SK-N-SH treated with all-trans-retinoic acid at 6 μM for 48 hours (cell line): ENCODE data around the gene SLC6A4.

Experiments used
- ATAC-seq: fragments of 200-7000 bp; cut with Tn5 transposase; 3 replicates; pipeline ENCODE4 v1.9.1; 2020; ENCODE audit warnings: mild to moderate bottlenecking, moderate library complexity
- ARNTL ChIP-seq: fragments of 450-650 bp; formaldehyde crosslinking; IDR thresholded peaks from 2 replicates; pipeline ENCODE4 v1.5.0; 2020; ENCODE audit warnings: low read depth, mild to moderate bottlenecking, moderate library complexity, borderline replicate concordance
- BACH2 ChIP-seq: fragments of 250-450 bp; sonication (Bioruptor Pico); IDR thresholded peaks from 2 replicates; pipeline ENCODE4 v1.9.0; 2021; ENCODE audit warnings: mild to moderate bottlenecking, borderline replicate concordance
- CREB5 ChIP-seq: fragments of 250-450 bp; sonication (Bioruptor Pico); IDR thresholded peaks from 2 replicates; pipeline ENCODE4 v1.5.1; 2020; ENCODE audit warnings: low read depth, mild to moderate bottlenecking, moderate library complexity
- CSDC2 ChIP-seq: fragments of 250-450 bp; sonication (Bioruptor Pico); IDR thresholded peaks from 2 replicates; pipeline ENCODE4 v1.5.0; 2020; ENCODE audit warnings: mild to moderate bottlenecking, moderate library complexity
- CSRNP3 ChIP-seq: fragments of 250-450 bp; sonication (Bioruptor Pico); IDR thresholded peaks from 2 replicates; pipeline ENCODE4 v1.5.1; 2021; ENCODE audit warnings: mild to moderate bottlenecking, moderate library complexity
- GLIS3 ChIP-seq: fragments of 250-450 bp; sonication (Bioruptor Pico); IDR thresholded peaks from 2 replicates; pipeline ENCODE4 v1.5.0; 2020; ENCODE audit warnings: mild to moderate bottlenecking, moderate library complexity
- ISL1 ChIP-seq: fragments of 250-450 bp; sonication (Bioruptor Pico); IDR thresholded peaks from 2 replicates; pipeline ENCODE4 v2.1.2; 2022; ENCODE audit warnings: mild to moderate bottlenecking, moderate library complexity
- OSR1 ChIP-seq: fragments of 250-450 bp; sonication (Bioruptor Pico); IDR thresholded peaks from 2 replicates; pipeline ENCODE4 v1.8.0; 2022; ENCODE audit warnings: moderate library complexity, mild to moderate bottlenecking, inconsistent platforms
- PATZ1 ChIP-seq: fragments of 250-450 bp; sonication (Bioruptor Pico); IDR thresholded peaks from 2 replicates; pipeline ENCODE4 v1.8.0; 2020; ENCODE audit warnings: mild to moderate bottlenecking, moderate library complexity, borderline replicate concordance
- POU6F1 ChIP-seq: fragments of 250-450 bp; sonication (Bioruptor Pico); IDR thresholded peaks from 2 replicates; pipeline ENCODE4 v1.8.0; 2021; ENCODE audit warnings: low read depth, mild to moderate bottlenecking, moderate library complexity, borderline replicate concordance
- PPARA ChIP-seq: fragments of 250-450 bp; sonication (Bioruptor Pico); IDR thresholded peaks from 2 replicates; pipeline ENCODE4 v1.5.0; 2020; ENCODE audit warnings: mild to moderate bottlenecking, borderline replicate concordance
- RARB ChIP-seq: fragments of 250-450 bp; sonication (Bioruptor Pico); IDR thresholded peaks from 2 replicates; pipeline ENCODE4 v1.8.0; 2021; ENCODE audit warnings: mild to moderate bottlenecking, moderate library complexity
- SNAI2 ChIP-seq: fragments of 250-450 bp; sonication (Bioruptor Pico); IDR thresholded peaks from 2 replicates; pipeline ENCODE4 v1.5.0; 2020; ENCODE audit warnings: mild to moderate bottlenecking, moderate library complexity
- TCF4 ChIP-seq: fragments of 250-450 bp; sonication (Bioruptor Pico); IDR thresholded peaks from 2 replicates; pipeline ENCODE4 v1.8.0; 2021; ENCODE audit warnings: mild to moderate bottlenecking, moderate library complexity, borderline replicate concordance
- TSHZ2 ChIP-seq: fragments of 250-450 bp; sonication (Bioruptor Pico); IDR thresholded peaks from 2 replicates; pipeline ENCODE4 v1.5.0; 2020; ENCODE audit warnings: mild to moderate bottlenecking, moderate library complexity
- ZC3H10 ChIP-seq: fragments of 250-450 bp; sonication (Bioruptor Pico); IDR thresholded peaks from 2 replicates; pipeline ENCODE4 v1.5.1; 2021; ENCODE audit warnings: mild to moderate bottlenecking, moderate library complexity
- ZFP3 ChIP-seq: fragments of 250-450 bp; sonication (Bioruptor Pico); IDR thresholded peaks from 2 replicates; pipeline ENCODE4 v1.5.0; 2020; ENCODE audit warnings: mild to moderate bottlenecking, moderate library complexity
- ZFP30 ChIP-seq: fragments of 450-650 bp; formaldehyde crosslinking; IDR thresholded peaks from 2 replicates; pipeline ENCODE4 v1.5.0; 2022; ENCODE audit warnings: mild to moderate bottlenecking, moderate library complexity
- ZNF565 ChIP-seq: fragments of 450-650 bp; formaldehyde crosslinking; conservative IDR thresholded peaks from 2 replicates; pipeline ENCODE4 v1.5.0; 2020; ENCODE audit warnings: low read depth, mild to moderate bottlenecking, moderate library complexity
- ZNF70 ChIP-seq: fragments of 450-650 bp; formaldehyde crosslinking; IDR thresholded peaks from 2 replicates; pipeline ENCODE4 v1.5.0; 2020; ENCODE audit warnings: mild to moderate bottlenecking, moderate library complexity
- ZNF8 ChIP-seq: fragments of 450-650 bp; formaldehyde crosslinking; IDR thresholded peaks from 2 replicates; pipeline ENCODE4 v1.5.0; 2020; ENCODE audit warnings: mild to moderate bottlenecking, moderate library complexity

The SLC6A4 gene

GRCh38 chr17:30209930-30210329, 25.6 kb downstream of the SLC6A4 start (continued):
- TF ChIP-seq CSDC2, result no peak
- no peak for TF ChIP-seq ZFP30 (CRISPR knock-in tag)
- TF ChIP-seq TCF4, result no peak
- no peak for TF ChIP-seq RARB
- TF ChIP-seq CREB5 (CRISPR knock-in tag), result no peak
- TF ChIP-seq ZFP3 (CRISPR knock-in tag), result no peak
- no peak for TF ChIP-seq SNAI2 (CRISPR knock-in tag)
- no peak for TF ChIP-seq ZNF70 (CRISPR knock-in tag)
- TF ChIP-seq POU6F1 (CRISPR knock-in tag), result no peak
- TF ChIP-seq PPARA (CRISPR knock-in tag), result no peak
- no peak for TF ChIP-seq ARNTL (CRISPR knock-in tag)

- no peak for ATAC-seq
- TF ChIP-seq ZNF8 (no peak), PPARA (CRISPR knock-in tag) (no peak), OSR1 (CRISPR knock-in tag) (no peak), CSRNP3 (no peak), CREB5 (CRISPR knock-in tag) (no peak), ZC3H10 (CRISPR knock-in tag) (no peak), ISL1 (CRISPR knock-in tag) (no peak), BACH2 (CRISPR knock-in tag) (no peak), PATZ1 (CRISPR knock-in tag) (no peak), TCF4 (no peak), GLIS3 (no peak), ZNF70 (CRISPR knock-in tag) (no peak), TSHZ2 (CRISPR knock-in tag) (no peak)
Measured at GRCh38 chr17:30208214-30208613, 27.3 kb downstream of the SLC6A4 start.

- TF ChIP-seq RARB (no peak), PATZ1 (CRISPR knock-in tag) (no peak), BACH2 (CRISPR knock-in tag) (no peak), ZNF565 (no peak), ISL1 (CRISPR knock-in tag) (no peak), OSR1 (CRISPR knock-in tag) (no peak), ZFP30 (CRISPR knock-in tag) (no peak), ZNF8 (no peak)
- TF ChIP-seq, all 23 proteins: peak for 0
Measured at GRCh38 chr17:30207655-30208054, 27.8 kb downstream of the SLC6A4 start.

More at GRCh38 chr17:30207655-30208054, 27.8 kb downstream of the SLC6A4 start:
- ATAC-seq, result no peak
